GM21619 (cell line): ENCODE results near the gene CSF1R.
A peak's percentile ranks its signal among the peaks of the same experiment; 100 is the strongest.
"Not testable (repeated sequence)": the region's sequence is repeated elsewhere in the genome, so short reads cannot be mapped to it uniquely, and the experiment has no call there.

Experiments used
- ATAC-seq: cut with Tn5 transposase; IDR thresholded peaks from one replicate; pipeline ENCODE4 v1.9.1; 2021; ENCODE audit not compliant: unreplicated experiment

CSF1R gene

DNA sequence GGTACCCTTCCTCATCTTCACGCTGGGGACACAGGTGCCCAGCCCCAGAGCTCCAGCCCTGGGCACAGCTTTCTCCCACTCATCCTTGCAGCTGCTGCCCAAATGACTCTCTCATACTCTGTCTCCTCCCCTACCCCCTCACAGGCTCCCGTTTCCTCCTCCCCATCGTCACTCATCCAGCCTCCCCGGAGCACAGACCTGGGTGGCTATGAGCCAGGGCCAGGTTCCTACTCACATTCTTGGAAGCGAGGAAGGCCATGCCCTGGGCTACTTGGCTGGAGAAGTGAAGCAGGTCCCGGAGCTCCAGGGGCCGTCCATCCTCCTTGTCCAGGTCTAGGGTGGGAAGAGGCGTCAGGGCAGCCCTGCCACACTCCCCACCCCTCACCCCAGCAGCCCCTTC is 29.3 kb downstream of the CSF1R start:
- ATAC-seq, result no peak

GRCh38 chr5:150056075-150056443 is 30.3 kb downstream of the CSF1R start:
- ATAC-seq, result no peak

- no peak for ATAC-seq
Observed at GRCh38 chr5:150055326-150056074, 30.9 kb downstream of the CSF1R start.

DNA sequence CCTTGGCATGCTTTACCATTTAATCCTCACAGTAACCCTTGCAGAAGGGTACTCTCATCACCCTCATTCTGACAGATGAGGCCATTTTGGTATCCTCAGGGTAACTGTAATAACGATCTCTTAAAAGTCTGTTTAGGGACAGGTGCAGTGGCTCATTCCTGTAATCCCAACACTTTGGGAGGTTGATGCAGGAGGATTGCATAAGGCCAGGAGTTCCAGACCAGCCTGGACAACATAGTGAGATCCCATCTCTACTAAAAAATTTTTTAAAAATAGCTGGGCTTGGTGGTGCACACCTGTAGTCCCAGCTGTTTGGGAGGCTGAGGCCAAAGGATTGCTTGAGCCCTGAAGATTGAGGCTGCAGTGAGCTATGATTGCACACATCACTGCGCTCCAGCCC is 31.8 kb downstream of the CSF1R start:
- no peak for ATAC-seq

DNA sequence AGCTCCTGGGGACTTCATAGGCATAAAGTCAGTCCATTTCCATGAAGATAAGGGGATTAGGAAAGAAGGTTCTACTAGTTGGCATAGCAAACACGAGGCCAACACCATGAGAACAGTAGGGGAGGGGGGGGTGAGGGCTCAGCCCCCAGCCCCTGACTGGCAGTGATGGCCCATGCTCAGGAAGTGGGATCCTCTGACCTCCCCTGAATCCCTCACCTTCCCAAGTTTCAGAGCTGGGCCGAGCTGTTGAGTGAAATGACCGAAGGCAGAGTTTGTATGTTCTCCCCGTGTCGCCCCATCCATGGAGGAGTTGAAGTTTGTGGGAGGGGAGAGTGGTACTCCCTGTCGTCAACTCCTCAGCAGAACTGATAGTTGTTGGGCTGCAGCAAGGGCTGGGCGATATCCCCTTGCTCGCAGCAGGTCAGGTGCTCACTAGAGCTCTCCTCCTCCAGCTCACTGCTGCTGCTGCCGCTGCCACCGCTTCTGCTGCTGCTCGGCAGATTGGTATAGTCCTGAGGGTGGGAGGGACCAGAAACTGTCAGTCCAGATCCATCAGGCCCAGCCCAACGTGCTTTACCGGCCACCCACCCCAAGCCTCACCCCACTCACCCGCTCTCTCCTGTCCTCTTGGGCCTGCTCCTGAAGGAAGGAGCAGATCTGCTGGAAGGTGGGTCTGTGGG is 32.5 kb downstream of the CSF1R start:
- no peak for ATAC-seq

GRCh38 chr5:150052956-150053712 is 33.2 kb downstream of the CSF1R start:
- ATAC-seq, result no peak

DNA sequence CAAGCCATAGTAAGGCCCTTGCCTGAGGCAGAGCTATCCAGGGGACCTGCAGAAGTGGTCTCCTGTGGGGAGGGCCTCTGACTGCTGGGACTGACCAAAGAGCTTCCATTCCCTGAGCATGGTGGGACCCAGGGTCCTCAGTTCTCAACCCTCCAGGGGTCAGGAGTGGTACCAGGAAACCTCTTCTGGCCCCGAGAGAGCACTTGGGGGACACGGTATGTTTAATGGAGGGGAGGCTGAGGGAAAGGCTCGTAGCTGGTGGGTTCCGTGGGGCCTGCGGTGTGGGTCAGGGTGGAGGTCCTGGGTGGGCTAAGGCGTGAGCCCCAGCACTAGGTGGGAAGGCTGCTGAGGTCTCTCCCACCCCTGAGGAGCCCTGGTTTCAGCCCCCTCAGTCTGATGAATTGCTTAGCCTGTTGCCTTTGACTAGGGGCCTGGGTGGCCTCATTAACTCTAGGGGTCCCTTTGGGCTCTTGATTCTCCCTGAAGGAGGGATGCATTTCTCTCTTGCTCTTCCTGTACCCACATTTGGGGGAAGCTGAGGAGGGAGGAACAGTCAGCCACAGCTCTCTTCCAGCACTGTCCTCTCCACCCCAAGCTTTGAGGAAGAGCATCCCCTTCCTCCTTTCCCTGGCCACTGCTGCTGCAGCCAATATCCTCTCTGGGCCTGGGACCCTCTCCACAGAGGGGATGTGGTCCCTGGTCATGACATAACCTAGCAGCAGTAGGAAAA is 34.0 kb downstream of the CSF1R start:
- no peak for ATAC-seq

- ATAC-seq, result no peak
Observed at GRCh38 chr5:150051657-150052195, 34.6 kb downstream of the CSF1R start.

- not testable (repeated sequence) for ATAC-seq
Observed at GRCh38 chr5:150050172-150050811, 36.1 kb downstream of the CSF1R start.

GRCh38 chr5:150046031-150046430 is 40.3 kb downstream of the CSF1R start:
- ATAC-seq, result no peak

GRCh38 chr5:150045549-150045948 is 40.8 kb downstream of the CSF1R start:
- no peak for ATAC-seq

GRCh38 chr5:150044712-150045111 is 41.6 kb downstream of the CSF1R start:
- ATAC-seq, result no peak

DNA sequence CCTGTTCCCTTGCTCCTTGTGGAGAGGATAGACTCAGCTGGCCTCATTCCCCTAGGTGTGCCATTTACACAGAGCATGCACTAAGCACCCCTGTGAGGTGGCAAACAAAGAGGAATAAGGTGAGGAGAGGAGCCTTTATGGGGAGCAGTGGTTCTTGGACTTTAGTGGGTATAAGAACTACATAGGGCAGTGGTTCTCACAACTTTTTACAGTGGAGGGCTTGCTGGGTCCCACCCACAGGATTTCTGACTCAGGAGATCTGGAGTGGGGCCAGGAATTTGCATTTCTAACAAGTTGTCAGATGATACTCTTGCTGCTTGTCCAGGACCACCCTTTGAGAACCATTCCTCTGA is 42.0 kb downstream of the CSF1R start:
- ATAC-seq, result no peak

DNA sequence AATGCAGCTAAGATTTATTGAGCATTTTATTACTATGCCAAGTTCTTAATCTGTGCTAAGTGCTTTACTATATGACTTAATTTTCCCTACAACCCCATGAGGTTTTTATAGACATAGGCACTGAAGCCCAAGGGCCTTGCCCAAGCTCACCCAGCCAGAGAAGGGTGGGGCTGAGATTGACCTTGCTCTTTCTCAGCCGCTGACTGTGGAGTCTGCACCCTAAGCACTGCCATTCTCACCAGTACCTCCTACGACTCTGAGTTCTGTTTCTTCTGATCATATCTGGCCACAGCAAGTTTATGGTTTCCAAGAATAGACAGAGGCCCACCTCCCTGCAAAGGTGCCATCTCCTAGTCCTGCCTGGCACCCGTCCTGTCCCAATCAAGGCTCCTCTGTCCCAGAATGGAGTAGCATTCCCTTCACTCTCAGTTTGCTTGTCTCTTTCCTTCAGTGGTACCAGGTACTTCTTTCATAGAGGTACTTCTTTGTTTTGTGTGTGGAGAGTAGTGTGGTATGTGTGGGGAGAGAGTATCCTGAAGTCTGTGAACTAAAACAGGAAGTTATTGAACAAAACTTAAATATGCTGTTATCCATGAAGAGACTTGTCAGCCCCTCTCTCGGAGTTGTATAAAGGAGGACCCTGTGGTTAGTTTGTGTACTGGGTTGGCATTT is 42.6 kb downstream of the CSF1R start:
- ATAC-seq, result no peak

- ATAC-seq, result no peak
Observed at GRCh38 chr5:150042459-150042858, 43.9 kb downstream of the CSF1R start.

GRCh38 chr5:150038547-150038946 is 47.8 kb downstream of the CSF1R start:
- ATAC-seq, result no peak

DNA sequence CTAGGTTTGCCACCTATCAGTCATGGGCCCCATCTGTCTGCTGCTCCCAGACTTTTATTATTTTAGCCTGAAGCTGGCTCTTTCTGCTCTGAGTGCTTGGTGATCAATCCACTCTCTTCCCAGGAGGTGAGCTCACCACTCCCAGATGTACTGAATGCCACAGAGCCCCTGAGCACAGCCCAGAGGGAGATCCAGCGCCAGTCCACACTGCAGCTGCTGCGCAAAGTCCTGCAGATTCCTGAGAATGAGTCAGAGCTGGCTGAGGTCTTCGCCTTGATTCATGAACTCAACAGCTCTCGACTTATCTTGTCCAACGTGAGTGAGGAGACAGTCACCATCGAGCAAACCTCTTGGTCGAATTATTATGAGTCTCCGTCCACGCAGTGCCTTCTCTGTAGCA is 49.8 kb downstream of the CSF1R start:
- no peak for ATAC-seq

DNA sequence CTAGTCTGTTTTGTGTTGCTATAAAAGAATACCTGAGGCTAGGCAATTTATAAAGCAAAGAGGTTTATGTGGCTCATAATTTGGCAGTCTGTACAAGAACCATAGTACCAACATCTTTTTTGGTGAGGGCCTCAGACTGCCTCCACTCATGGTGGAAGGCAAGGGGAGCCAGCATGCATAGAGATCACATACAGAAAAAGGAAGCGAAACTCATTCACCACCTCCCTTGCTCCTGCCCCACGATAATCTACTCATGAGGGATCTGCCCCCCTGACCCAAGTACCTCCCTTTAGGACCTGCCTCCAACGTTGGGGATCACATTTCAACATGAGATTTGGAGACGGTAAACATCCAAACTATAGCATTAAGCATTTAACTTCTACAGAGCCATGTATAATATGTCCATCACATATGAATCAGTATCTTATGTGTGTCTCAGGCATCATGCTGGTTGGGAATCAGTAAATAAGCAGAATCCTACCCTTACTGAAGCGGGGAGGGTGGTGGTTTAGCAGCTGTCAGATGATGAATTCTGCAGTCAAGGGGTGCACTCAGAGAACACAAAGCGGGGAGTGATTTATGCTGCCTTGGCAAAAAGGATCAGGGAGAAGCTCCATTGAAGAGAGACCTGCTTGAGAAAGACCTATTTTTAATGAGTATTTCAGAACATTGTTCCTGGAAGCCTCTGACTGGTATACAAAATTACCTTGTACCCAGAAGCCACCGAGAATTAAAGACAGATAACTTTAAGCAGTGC is 51.0 kb downstream of the CSF1R start:
- peak; percentile 92 for ATAC-seq

DNA sequence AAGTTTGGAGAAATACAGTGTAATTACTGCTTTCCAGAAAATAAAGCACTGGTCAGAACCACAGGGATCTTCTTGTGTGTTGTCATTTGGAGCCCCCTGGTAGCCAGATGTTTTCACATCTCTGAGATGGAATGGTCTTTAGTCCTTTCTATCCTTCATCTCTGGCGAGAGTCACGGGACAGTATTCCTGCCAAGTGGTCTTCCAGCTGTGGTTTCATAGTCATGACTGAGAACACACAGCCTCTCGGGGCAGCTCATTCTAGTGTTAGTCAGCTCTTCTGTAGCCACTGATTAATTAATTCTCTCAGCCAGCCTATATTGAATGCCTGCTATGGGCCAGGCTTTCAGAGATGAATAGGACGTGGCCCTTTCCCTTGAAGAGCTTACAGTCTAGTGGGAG is 51.7 kb downstream of the CSF1R start:
- ATAC-seq, result no peak
